ENCODE measurements around the gene FBXL16. TPM values are rescaled to one million over a fixed set of nuclear protein-coding genes. Genes with fewer than 3 reads are reported as not detected.

Gene FBXL16
- total RNA-seq, 4 donors from 2014 or later = 2.2 to 8.4 (median 3.7) TPM

DNA sequence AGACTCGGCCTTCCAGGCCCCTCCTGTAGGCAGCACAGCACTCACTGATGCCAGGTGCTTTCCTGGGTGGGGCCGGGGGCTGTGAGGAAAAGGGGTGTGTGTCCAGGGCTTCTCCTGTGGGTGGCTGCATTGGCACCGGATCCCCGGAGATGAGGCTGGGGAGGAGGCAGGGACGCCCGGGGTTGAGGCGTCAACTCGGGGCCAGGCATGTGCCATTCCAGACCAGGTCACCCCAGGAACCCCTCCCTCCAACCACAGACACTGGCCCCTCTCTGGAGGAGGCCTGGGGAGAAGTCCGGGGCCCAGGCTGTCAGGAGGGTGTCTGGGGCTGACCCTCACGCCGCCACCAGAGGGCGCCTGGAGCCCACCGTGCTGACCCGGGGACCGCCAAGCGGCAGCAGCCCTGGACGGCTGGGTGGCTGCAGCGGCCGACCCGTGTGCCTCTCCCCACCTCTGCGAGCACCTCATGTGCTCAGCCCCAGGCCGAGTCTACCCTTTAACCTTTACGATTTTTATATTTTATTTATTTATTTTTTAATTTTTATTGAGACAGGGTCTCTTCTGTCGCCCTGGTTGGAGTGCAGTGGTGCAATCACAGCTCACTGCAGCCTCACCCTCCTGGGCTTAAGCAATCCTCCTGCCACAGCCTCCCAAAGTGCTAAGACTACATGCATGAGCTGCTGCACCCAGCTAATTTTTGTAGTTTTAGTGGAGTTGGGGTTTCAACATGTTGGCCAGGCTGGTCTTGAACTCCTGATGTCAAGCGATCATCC is 6.1 kb upstream of the FBXL16 start:
- Histone ChIP-seq H3K27ac (no peak overlapping the region), H3K4me1 (peaks cover 23 to 78% (median 26%) of the 10 kb centered on the region in 3 donors), H3K27me3 (peaks cover 6 to 82% (median 29%) of the 10 kb centered on the region in 4 donors), H3K36me3 (no peaks in the 10 kb centered on the region), H3K9me3 (no peaks in the 10 kb centered on the region), H3K4me3 (no peak overlapping the region)
- TF ChIP-seq, protein P1, sequence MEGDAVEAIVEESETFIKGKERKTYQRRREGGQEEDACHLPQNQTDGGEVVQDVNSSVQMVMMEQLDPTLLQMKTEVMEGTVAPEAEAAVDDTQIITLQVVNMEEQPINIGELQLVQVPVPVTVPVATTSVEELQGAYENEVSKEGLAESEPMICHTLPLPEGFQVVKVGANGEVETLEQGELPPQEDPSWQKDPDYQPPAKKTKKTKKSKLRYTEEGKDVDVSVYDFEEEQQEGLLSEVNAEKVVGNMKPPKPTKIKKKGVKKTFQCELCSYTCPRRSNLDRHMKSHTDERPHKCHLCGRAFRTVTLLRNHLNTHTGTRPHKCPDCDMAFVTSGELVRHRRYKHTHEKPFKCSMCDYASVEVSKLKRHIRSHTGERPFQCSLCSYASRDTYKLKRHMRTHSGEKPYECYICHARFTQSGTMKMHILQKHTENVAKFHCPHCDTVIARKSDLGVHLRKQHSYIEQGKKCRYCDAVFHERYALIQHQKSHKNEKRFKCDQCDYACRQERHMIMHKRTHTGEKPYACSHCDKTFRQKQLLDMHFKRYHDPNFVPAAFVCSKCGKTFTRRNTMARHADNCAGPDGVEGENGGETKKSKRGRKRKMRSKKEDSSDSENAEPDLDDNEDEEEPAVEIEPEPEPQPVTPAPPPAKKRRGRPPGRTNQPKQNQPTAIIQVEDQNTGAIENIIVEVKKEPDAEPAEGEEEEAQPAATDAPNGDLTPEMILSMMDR (IDR thresholded peaks at IDR 0.05) = peak; percentile 89 to 94 (median 91)
- no peak for TF ChIP-seq POLR2A (IDR thresholded peaks at IDR 0.05)
- WGBS, 2 donors = 7 to 10% methylated on average over 8 to 17 of the region's 25 CpGs
- intact Hi-C loops (cut with DNase I) = loop anchor here (5.0 kb wide), 1 partner anchor 76 kb away; the partner anchor contains the start of genes CHTF18 and RPUSD1
- DNase-seq = no peak

GRCh38 chr16:711084-711483 is 5.5 kb upstream of the FBXL16 start:
- no peak for DNase-seq
- Histone ChIP-seq H3K27me3 (peaks cover 8 to 82% (median 33%) of the 10 kb centered on the region in 4 donors), H3K27ac (no peak overlapping the region), H3K4me1 (peaks cover 21 to 78% (median 25%) of the 10 kb centered on the region in 3 donors), H3K4me3 (no peak overlapping the region), H3K36me3 (no peaks in the 10 kb centered on the region), H3K9me3 (no peaks in the 10 kb centered on the region)
- no peak for TF ChIP-seq POLR2A (IDR thresholded peaks at IDR 0.05)
- TF ChIP-seq, protein P1 (IDR thresholded peaks at IDR 0.05) = no peak
- WGBS, 2 donors = 56 to 71% methylated on average over 2 to 3 of the region's 12 CpGs
- intact Hi-C loops (cut with DNase I) = loop anchor here (5.0 kb wide), 1 partner anchor 76 kb away; the partner anchor contains the start of genes CHTF18 and RPUSD1

DNA sequence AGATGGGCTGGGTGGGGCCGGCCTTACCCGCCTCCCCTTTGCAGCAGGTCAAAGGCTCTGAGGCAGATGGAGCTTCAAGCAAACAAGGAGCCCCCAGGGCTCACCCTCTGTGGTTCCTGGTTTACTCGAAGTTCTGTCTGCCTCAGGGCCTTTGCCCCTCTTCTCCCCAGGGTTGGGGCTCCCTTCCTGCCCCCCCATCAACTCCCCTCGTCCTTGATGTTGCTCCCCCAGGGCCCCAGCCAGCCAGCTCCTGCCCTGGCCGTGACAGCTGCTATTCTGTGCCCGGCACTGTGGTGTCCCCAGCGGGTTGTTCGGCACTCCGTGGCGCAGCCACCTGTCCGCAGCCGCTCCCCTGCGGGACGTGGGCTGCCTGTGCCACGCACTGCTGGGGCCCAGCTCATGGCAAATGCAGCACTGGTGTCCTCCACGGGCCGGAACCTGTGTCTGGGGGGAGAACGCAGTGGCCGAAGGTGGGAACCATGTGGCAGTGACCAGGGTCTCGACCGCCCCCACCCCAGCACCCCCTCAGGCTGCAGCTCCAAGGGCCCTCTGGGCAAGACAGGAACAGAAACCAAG is 5.0 kb upstream of the FBXL16 start:
- WGBS, 2 donors = 10 to 35% methylated on average over 2 to 6 of the region's 21 CpGs
- Histone ChIP-seq H3K27ac (no peak overlapping the region), H3K4me3 (no peak overlapping the region), H3K4me1 (peaks cover 21 to 77% (median 23%) of the 10 kb centered on the region in 3 donors), H3K27me3 (peaks cover 6 to 82% (median 34%) of the 10 kb centered on the region in 4 donors), H3K9me3 (no peaks in the 10 kb centered on the region), H3K36me3 (no peaks in the 10 kb centered on the region)
- intact Hi-C loops (cut with DNase I) = loop anchor here (5.0 kb wide), 1 partner anchor 77 kb away; the partner anchor contains the start of genes CHTF18 and RPUSD1
- TF ChIP-seq, protein P1 (IDR thresholded peaks at IDR 0.05) = no peak
- TF ChIP-seq POLR2A (IDR thresholded peaks at IDR 0.05) = no peak
- no peak for DNase-seq

DNA sequence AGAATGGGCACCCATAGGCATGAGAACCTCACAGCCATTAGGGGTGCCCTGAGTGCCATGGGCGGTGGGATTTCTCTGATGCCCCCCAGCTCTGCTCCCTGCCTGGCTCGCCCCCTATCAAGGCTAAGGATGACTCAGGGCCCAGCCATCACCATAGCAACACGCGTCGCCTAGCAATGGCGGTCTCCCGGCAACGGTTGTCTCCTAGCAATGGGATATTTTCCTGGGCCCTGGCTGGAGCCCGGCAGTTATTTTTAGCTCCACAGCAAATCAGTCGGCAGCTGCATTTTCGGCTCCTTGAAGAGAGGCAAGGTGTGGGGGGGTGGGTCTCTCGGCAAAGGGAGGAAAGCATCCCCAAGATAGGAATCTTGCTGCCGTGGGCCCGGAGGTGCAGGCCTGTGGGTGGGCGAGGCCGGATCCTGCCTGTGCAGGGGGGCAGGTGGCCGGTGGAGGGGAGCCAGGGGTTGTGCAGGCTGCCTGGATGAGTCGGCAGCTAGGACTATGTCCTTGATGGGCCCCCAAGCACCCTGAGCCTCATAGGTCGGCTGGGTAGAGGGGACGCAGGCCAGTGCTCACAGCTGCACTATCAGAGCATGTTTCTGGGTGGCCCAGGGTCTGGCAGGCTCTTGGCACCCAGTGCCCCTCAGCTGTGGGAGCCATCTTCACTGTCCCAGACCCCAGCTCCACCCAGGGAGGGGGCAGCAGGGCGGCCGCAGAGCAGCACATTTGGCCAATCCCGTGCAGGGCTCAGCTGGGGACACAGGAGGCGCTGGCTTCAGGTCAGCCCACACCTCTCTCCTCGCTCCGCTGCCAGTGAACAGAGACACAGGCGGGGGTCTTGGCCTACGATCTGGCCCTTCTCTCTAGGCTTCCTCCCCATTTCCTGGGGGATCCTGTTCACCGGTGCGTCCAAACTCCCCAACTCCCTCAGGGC is 4.2 kb upstream of the FBXL16 start:
- no peaks in the 10 kb centered on the region for H3K36me3 ChIP-seq
- intact Hi-C loops (cut with DNase I) = loop anchor here (5.0 kb wide), 1 partner anchor 77 kb away; the partner anchor contains the start of genes CHTF18 and RPUSD1
- no peak overlapping the region for H3K27ac ChIP-seq
- 20 to 42% methylated on average over 7 to 15 of the region's 30 CpGs for WGBS, 2 donors
- no peaks in the 10 kb centered on the region for H3K9me3 ChIP-seq
- no peak for DNase-seq
- H3K27me3 ChIP-seq = peaks cover 11 to 84% (median 37%) of the 10 kb centered on the region in 4 donors
- H3K4me1 ChIP-seq = peaks cover 22 to 79% (median 23%) of the 10 kb centered on the region in 3 donors
- H3K4me3 ChIP-seq = no peak overlapping the region
- TF ChIP-seq, protein P1 (IDR thresholded peaks at IDR 0.05) = no peak
- TF ChIP-seq POLR2A (IDR thresholded peaks at IDR 0.05) = no peak

All from esophagus squamous epithelium (tissue), 5 donors.